Smooth muscle cell (in vitro differentiated cells): ENCODE results near the gene LAMA1. TPM values are rescaled to one million over a fixed set of nuclear protein-coding genes. Genes with fewer than 3 reads are reported as not detected.

Experiments used
- DNase-seq: peaks from one replicate; lab custom pipeline; 2025; ENCODE audit not compliant: unreplicated experiment; lab: John Stamatoyannopoulos, UW
- H2AFZ ChIP-seq: fragments of 200-600 bp; sonication (generic); 2 replicates; pipeline ENCODE4 v1.6.0; 2016; ENCODE audit warnings: antibody characterized with exemption, low read depth, mild to moderate bottlenecking
- H3F3A ChIP-seq: fragments of 200-600 bp; sonication (generic); 2 replicates; pipeline ENCODE4 v1.6.0; 2017; ENCODE audit warnings: antibody characterized with exemption, low read depth
- H3K27ac ChIP-seq: fragments of 200-600 bp; sonication (generic); 2 replicates; pipeline ENCODE4 v1.5.1; 2016; ENCODE audit warnings: low read depth, mild to moderate bottlenecking
- H3K27me3 ChIP-seq: fragments of 200-600 bp; sonication (generic); 2 replicates; pipeline ENCODE4 v1.6.1; 2016; ENCODE audit warnings: low read depth, mild to moderate bottlenecking
- H3K36me3 ChIP-seq: fragments of 200-600 bp; sonication (generic); 2 replicates; pipeline ENCODE4 v1.5.1; 2016; ENCODE audit warnings: low read depth
- H3K4me1 ChIP-seq: fragments of 200-600 bp; sonication (generic); 2 replicates; pipeline ENCODE4 v1.5.1; 2016; ENCODE audit warnings: low read depth
- H3K4me2 ChIP-seq: fragments of 200-600 bp; sonication (generic); 2 replicates; pipeline ENCODE4 v1.6.0; 2016; ENCODE audit warnings: mild to moderate bottlenecking
- H3K4me3 ChIP-seq: fragments of 200-600 bp; sonication (generic); 2 replicates; pipeline ENCODE4 v1.5.1; 2016; ENCODE audit warnings: mild to moderate bottlenecking
- H3K79me2 ChIP-seq: fragments of 200-600 bp; sonication (generic); 2 replicates; pipeline ENCODE4 v1.6.0; 2016; ENCODE audit warnings: low read depth, mild to moderate bottlenecking
- H3K9ac ChIP-seq: fragments of 200-600 bp; sonication (generic); 2 replicates; pipeline ENCODE4 v1.6.0; 2016; ENCODE audit warnings: low read depth
- H3K9me3 ChIP-seq: fragments of 200-600 bp; sonication (generic); replicated peaks from 2 replicates; pipeline ENCODE4 v1.5.1; 2016; ENCODE audit warnings: low read depth
- H4K20me1 ChIP-seq: fragments of 200-600 bp; sonication (generic); 2 replicates; pipeline ENCODE4 v1.6.0; 2016; ENCODE audit warnings: low read depth
- WGBS: methylation state at CpG from one replicate; pipeline ENCODE4 v1.1.7; 2016; ENCODE audit warnings: low lambda C conversion rate; 5-methylcytosine and 5-hydroxymethylcytosine counted together
- polyA plus RNA-seq: library from polyadenylated mRNA; unstranded; fragments of >200 nt; fragmentation: Nextera tagmentation; extraction: Ambion mirVana; gene quantifications from 2 replicates; pipeline ENCODE4 v1.2.1, GENCODE V29; 2016
- total RNA-seq: library from RNA; depleted of rRNA; stranded (reverse); fragments of >200 nt; gene quantifications from 2 replicates; pipeline ENCODE4 v1.2.3, GENCODE V29; 2014
- TF ChIP-seq, protein P1 (sequence below): fragments of 200-600 bp; sonication (generic); IDR thresholded peaks from 2 replicates; pipeline ENCODE4 v1.5.1; 2017; ENCODE audit warnings: borderline replicate concordance, mild to moderate bottlenecking, antibody characterized with exemption; ENCODE audit not compliant: insufficient read depth, poor library complexity, severe bottlenecking

LAMA1 gene
- total and polyA plus RNA-seq, 2 experiments from 2014 or later, result 6.7 to 9.7 TPM

DNA sequence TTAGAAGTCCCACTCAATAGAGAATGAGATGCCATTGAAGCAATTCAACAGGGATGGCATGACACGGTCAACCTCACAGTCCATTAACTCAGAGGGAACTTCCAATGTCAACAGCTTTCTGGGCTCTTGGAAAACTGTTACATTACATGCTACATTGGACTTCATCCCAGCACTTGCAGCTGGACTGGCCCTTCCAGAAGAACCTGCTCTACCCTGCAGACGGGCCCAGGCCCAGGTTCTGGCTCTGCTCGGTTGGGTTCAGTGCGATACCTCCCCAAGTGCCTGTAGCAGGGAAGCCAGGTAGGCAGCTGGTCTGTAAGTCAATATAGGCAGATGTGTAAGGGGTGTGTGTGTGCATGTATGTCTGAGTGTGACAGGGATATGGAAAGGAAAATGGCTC is 12.9 kb downstream of the LAMA1 start:
- H3K27ac ChIP-seq, result no peak overlapping the region

DNA sequence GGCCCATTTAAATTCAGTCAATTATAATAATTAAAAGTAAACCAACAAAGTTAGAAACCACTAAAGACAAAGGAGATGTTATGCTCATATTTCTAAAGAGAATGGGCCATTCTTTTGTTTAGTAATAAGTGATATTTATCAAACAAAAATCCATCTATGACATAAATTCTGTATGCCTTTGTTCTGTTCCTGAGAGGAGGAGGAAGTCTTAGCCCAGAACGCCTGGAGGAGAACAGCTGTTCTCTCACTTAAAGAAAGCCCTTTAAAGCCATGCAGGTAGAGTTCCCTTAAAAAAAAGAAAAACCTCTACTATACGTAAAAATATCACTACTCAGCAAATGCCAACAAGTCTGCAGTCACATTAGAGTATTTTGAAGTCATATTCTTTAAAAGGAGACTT is 15.5 kb downstream of the LAMA1 start:
- H3K27ac ChIP-seq, result no peak overlapping the region
- H3K9me3 ChIP-seq, result no peaks in the 10 kb centered on the region
- H3F3A ChIP-seq, result no peaks in the 10 kb centered on the region
- TF ChIP-seq, protein P1, sequence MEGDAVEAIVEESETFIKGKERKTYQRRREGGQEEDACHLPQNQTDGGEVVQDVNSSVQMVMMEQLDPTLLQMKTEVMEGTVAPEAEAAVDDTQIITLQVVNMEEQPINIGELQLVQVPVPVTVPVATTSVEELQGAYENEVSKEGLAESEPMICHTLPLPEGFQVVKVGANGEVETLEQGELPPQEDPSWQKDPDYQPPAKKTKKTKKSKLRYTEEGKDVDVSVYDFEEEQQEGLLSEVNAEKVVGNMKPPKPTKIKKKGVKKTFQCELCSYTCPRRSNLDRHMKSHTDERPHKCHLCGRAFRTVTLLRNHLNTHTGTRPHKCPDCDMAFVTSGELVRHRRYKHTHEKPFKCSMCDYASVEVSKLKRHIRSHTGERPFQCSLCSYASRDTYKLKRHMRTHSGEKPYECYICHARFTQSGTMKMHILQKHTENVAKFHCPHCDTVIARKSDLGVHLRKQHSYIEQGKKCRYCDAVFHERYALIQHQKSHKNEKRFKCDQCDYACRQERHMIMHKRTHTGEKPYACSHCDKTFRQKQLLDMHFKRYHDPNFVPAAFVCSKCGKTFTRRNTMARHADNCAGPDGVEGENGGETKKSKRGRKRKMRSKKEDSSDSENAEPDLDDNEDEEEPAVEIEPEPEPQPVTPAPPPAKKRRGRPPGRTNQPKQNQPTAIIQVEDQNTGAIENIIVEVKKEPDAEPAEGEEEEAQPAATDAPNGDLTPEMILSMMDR, result no peak
- H3K4me3 ChIP-seq, result no peak overlapping the region
- no peaks in the 10 kb centered on the region for H3K36me3 ChIP-seq
- H2AFZ ChIP-seq, result no peak overlapping the region
- H3K9ac ChIP-seq, result no peak overlapping the region
- no peaks in the 10 kb centered on the region for H3K27me3 ChIP-seq
- no peak overlapping the region for H3K4me2 ChIP-seq
- WGBS, result 92% methylated on average over 2 of the region's 2 CpGs
- no peaks in the 10 kb centered on the region for H4K20me1 ChIP-seq
- no peak for DNase-seq
- H3K4me1 ChIP-seq, result no peaks in the 10 kb centered on the region
- H3K79me2 ChIP-seq, result no peaks in the 10 kb centered on the region

More for the DNA sequence above, 12.9 kb downstream of the LAMA1 start:
- no peak for DNase-seq
- Histone ChIP-seq H3F3A (no peaks in the 10 kb centered on the region), H4K20me1 (no peaks in the 10 kb centered on the region), H3K27me3 (no peaks in the 10 kb centered on the region), H3K4me3 (no peak overlapping the region), H3K4me1 (no peaks in the 10 kb centered on the region), H3K36me3 (no peaks in the 10 kb centered on the region), H3K9ac (no peak overlapping the region), H3K4me2 (no peak overlapping the region), H3K79me2 (no peaks in the 10 kb centered on the region), H2AFZ (no peak overlapping the region), H3K9me3 (no peaks in the 10 kb centered on the region)
- TF ChIP-seq, protein P1, result no peak
- 93% methylated on average over 4 of the region's 4 CpGs for WGBS

DNA sequence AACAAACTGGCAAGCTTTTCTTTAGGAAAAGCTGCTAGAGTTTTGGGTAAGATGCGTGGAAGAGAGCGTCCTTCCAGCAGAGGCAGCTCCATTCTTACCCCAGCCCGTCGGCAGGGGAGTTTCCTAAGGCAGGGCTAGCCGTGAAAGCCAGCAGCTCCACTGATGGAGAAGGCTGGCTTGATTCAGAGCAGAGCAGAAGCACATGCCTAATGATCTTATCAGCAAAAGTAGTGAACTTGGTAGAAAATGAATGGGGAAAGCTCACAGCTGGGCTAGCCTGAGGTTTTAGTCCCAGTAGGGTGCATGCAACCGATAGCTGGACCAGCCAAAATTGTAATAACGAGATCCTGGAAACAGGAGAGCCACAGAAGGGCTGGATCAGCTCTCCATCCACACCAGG is 20.8 kb downstream of the LAMA1 start:
- H4K20me1 ChIP-seq, result no peaks in the 10 kb centered on the region
- H3F3A ChIP-seq, result no peaks in the 10 kb centered on the region
- no peaks in the 10 kb centered on the region for H3K79me2 ChIP-seq
- WGBS, result 69% methylated on average over 7 of the region's 7 CpGs
- H2AFZ ChIP-seq, result no peak overlapping the region
- TF ChIP-seq, protein P1, result no peak
- no peak overlapping the region for H3K9ac ChIP-seq
- no peaks in the 10 kb centered on the region for H3K9me3 ChIP-seq
- no peak overlapping the region for H3K4me3 ChIP-seq
- no peaks in the 10 kb centered on the region for H3K27me3 ChIP-seq
- no peak overlapping the region for H3K4me2 ChIP-seq
- no peaks in the 10 kb centered on the region for H3K36me3 ChIP-seq
- no peak for DNase-seq
- H3K27ac ChIP-seq, result no peak overlapping the region
- no peaks in the 10 kb centered on the region for H3K4me1 ChIP-seq

DNA sequence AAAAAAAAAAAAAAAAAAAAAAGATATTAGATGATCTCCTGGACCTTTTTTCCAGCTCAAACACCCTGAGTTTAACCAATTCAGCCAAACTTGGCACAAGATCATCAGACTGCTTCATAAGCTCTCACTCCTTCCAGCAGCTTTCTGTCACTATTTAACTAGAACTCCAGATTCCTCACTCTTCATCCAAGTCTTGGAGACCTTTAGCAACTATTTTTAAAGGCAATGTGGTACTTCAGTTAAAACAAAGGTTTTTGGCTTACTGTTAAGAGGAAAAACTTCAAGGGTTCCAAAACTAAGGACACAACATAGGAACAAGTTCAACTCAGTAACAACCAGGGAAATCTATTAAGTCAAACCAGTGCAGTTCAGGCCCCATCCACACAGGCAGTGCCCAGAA is 23.2 kb downstream of the LAMA1 start:
- no peaks in the 10 kb centered on the region for H3K79me2 ChIP-seq
- no peaks in the 10 kb centered on the region for H3K9me3 ChIP-seq
- no peaks in the 10 kb centered on the region for H4K20me1 ChIP-seq
- H3K27ac ChIP-seq, result no peak overlapping the region
- H3K4me3 ChIP-seq, result no peak overlapping the region
- no peaks in the 10 kb centered on the region for H3K27me3 ChIP-seq
- H3F3A ChIP-seq, result no peaks in the 10 kb centered on the region
- H3K36me3 ChIP-seq, result no peaks in the 10 kb centered on the region
- TF ChIP-seq, protein P1, result no peak
- peaks cover 8% of the 10 kb centered on the region for H3K4me1 ChIP-seq
- H3K4me2 ChIP-seq, result no peak overlapping the region
- no peak overlapping the region for H2AFZ ChIP-seq
- no peak overlapping the region for H3K9ac ChIP-seq
- DNase-seq, result no peak
